ENCODE data around the gene C17orf58. TPM values are rescaled to one million over a fixed set of nuclear protein-coding genes. Genes with fewer than 3 reads are reported as not detected.

The C17orf58 gene
- total and polyA plus RNA-seq, 3 experiments from 2014 or later: 2.2 to 45.8 (median 45.7) TPM

GRCh38 chr17:67998466-67998865, 2.2 kb upstream of the C17orf58 start:
- Mint-ChIP-seq H3K36me3 (peaks cover 0 to 2% (median 0%) of the 10 kb centered on the region in 3 donors), H3K9me3 (no peaks in the 10 kb centered on the region), H3K4me3 (peak overlapping the region in 2 of 7 donors; percentile 4 to 43), H3K4me1 (peaks cover 22 to 28% (median 26%) of the 10 kb centered on the region in 3 donors), H3K27ac (peak overlapping the region in 1 of 8 donors; percentile 79), H3K27me3 (peaks cover 11 to 16% of the 10 kb centered on the region in 2 donors)
- Histone ChIP-seq H3K36me3 (ENCODE audit: insufficient read depth, low read length) (no peaks in the 10 kb centered on the region), H3K4me1 (ENCODE audit: insufficient read depth, low read length) (peaks cover 20% of the 10 kb centered on the region), H3K9me3 (ENCODE audit: low read length) (no peaks in the 10 kb centered on the region), H3K27ac (ENCODE audit: low read depth, low read length) (no peak overlapping the region), H3K27me3 (ENCODE audit: insufficient read depth, low read length, poor library complexity, severe bottlenecking) (peaks cover 5% of the 10 kb centered on the region), H3K4me3 (ENCODE audit: low read length) (no peak overlapping the region)
- CTCF ChIA-PET: interaction anchor here (1.2 kb wide), 1 partner anchor 29 kb away, joined by 3 read pairs; no protein-coding TSS in a partner anchor
- POLR2A ChIA-PET: no interaction called here
- DNase-seq: no peak

GRCh38 chr17:67995570-67996263, 552 bp downstream of the C17orf58 start:
- Histone ChIP-seq H3K4me3 (ENCODE audit: low read length) (peak overlapping the region; percentile 50), H3K27ac (ENCODE audit: low read depth, low read length) (no peak overlapping the region), H3K4me1 (ENCODE audit: insufficient read depth, low read length) (peaks cover 27% of the 10 kb centered on the region), H3K9me3 (ENCODE audit: low read length) (no peaks in the 10 kb centered on the region), H3K36me3 (ENCODE audit: insufficient read depth, low read length) (no peaks in the 10 kb centered on the region), H3K27me3 (ENCODE audit: insufficient read depth, low read length, poor library complexity, severe bottlenecking) (peaks cover 5% of the 10 kb centered on the region)
- ChIA-PET CTCF (interaction anchor here (0.8 to 4.1 kb wide), 4 partner anchors 10 to 36 kb away, joined by 4 to 28 read pairs (median 6); no protein-coding TSS in a partner anchor), POLR2A (no interaction called here)
- Mint-ChIP-seq H3K27me3 (peaks cover 13 to 16% of the 10 kb centered on the region in 2 donors), H3K9me3 (no peaks in the 10 kb centered on the region), H3K36me3 (peaks cover 0 to 7% (median 0%) of the 10 kb centered on the region in 3 donors), H3K4me1 (peaks cover 28 to 35% (median 33%) of the 10 kb centered on the region in 3 donors), H3K27ac (peak overlapping the region in 6 of 8 donors; percentile 7 to 70 (median 46)), H3K4me3 (peak overlapping the region; percentile 78 to 93 (median 85))
- DNase-seq: peak in 3 of 5 donors; percentile 10 to 25 (median 14)

GRCh38 chr17:67994817-67995569, 1.3 kb downstream of the C17orf58 start:
- H3K27me3 Mint-ChIP-seq: peaks cover 13 to 16% of the 10 kb centered on the region in 2 donors
- POLR2A ChIA-PET: interaction anchor here (0.9 to 1.7 kb wide), 3 partner anchors 25 to 40 kb away, joined by 3 to 8 read pairs (median 3); partner anchors contain the start of gene KPNA2

GRCh38 chr17:67993998-67994361, 2.3 kb downstream of the C17orf58 start:
- Histone ChIP-seq H3K4me1 (ENCODE audit: insufficient read depth, low read length) (peaks cover 27% of the 10 kb centered on the region), H3K27ac (ENCODE audit: low read depth, low read length) (peak overlapping the region; percentile 75)

More at GRCh38 chr17:67994817-67995569, 1.3 kb downstream of the C17orf58 start:
- CTCF ChIA-PET: interaction anchor here (0.8 to 4.1 kb wide), 4 partner anchors 9 to 36 kb away, joined by 4 to 28 read pairs (median 6); no protein-coding TSS in a partner anchor
- Mint-ChIP-seq H3K4me1 (peaks cover 28 to 35% (median 33%) of the 10 kb centered on the region in 3 donors), H3K4me3 (peak overlapping the region; percentile 78 to 93 (median 85)), H3K9me3 (no peaks in the 10 kb centered on the region), H3K27ac (peak overlapping the region in 3 of 8 donors; percentile 7 to 64 (median 30)), H3K36me3 (peaks cover 0 to 7% (median 0%) of the 10 kb centered on the region in 3 donors)
- DNase-seq: no peak
- H3K4me1 ChIP-seq (ENCODE audit: insufficient read depth, low read length): peaks cover 27% of the 10 kb centered on the region
- H3K27me3 ChIP-seq (ENCODE audit: insufficient read depth, low read length, poor library complexity, severe bottlenecking): peaks cover 5% of the 10 kb centered on the region
- peak overlapping the region; percentile 50 for H3K4me3 ChIP-seq (ENCODE audit: low read length)
- H3K36me3 ChIP-seq (ENCODE audit: insufficient read depth, low read length): no peaks in the 10 kb centered on the region
- H3K27ac ChIP-seq (ENCODE audit: low read depth, low read length): peak overlapping the region; percentile 10
- no peaks in the 10 kb centered on the region for H3K9me3 ChIP-seq (ENCODE audit: low read length)

GRCh38 chr17:67993153-67993997, 2.9 kb downstream of the C17orf58 start:
- H3K4me1 ChIP-seq (ENCODE audit: insufficient read depth, low read length): peaks cover 27% of the 10 kb centered on the region
- ChIA-PET POLR2A (interaction anchor here (1.7 kb wide), 1 partner anchor 26 kb away, joined by 8 read pairs; no protein-coding TSS in a partner anchor), CTCF (interaction anchor here (4.1 kb wide), 1 partner anchor 16 kb away, joined by 28 read pairs; no protein-coding TSS in a partner anchor)
- Mint-ChIP-seq H3K9me3 (no peaks in the 10 kb centered on the region), H3K27ac (peak overlapping the region; percentile 70 to 95 (median 85)), H3K4me1 (peaks cover 28 to 35% (median 33%) of the 10 kb centered on the region in 3 donors), H3K4me3 (peak overlapping the region; percentile 87 to 98 (median 96)), H3K27me3 (peaks cover 12 to 16% of the 10 kb centered on the region in 2 donors), H3K36me3 (peaks cover 0 to 7% (median 0%) of the 10 kb centered on the region in 3 donors)
- H3K4me3 ChIP-seq (ENCODE audit: low read length): peak overlapping the region; percentile 76
- H3K27me3 ChIP-seq (ENCODE audit: insufficient read depth, low read length, poor library complexity, severe bottlenecking): peaks cover 5% of the 10 kb centered on the region
- H3K27ac ChIP-seq (ENCODE audit: low read depth, low read length): peak overlapping the region; percentile 75
- H3K9me3 ChIP-seq (ENCODE audit: low read length): no peaks in the 10 kb centered on the region
- DNase-seq: peak; percentile 57 to 77 (median 73)
- H3K36me3 ChIP-seq (ENCODE audit: insufficient read depth, low read length): no peaks in the 10 kb centered on the region

More at GRCh38 chr17:67993998-67994361, 2.3 kb downstream of the C17orf58 start:
- Mint-ChIP-seq H3K36me3 (peaks cover 0 to 7% (median 0%) of the 10 kb centered on the region in 3 donors), H3K27me3 (peaks cover 13 to 16% of the 10 kb centered on the region in 2 donors), H3K27ac (peak overlapping the region in 4 of 8 donors; percentile 50 to 94 (median 64)), H3K4me1 (peaks cover 28 to 35% (median 33%) of the 10 kb centered on the region in 3 donors), H3K4me3 (peak overlapping the region; percentile 78 to 93 (median 85)), H3K9me3 (no peaks in the 10 kb centered on the region)
- CTCF ChIA-PET: interaction anchor here (4.1 kb wide), 1 partner anchor 16 kb away, joined by 28 read pairs; no protein-coding TSS in a partner anchor
- Histone ChIP-seq H3K9me3 (ENCODE audit: low read length) (no peaks in the 10 kb centered on the region), H3K4me3 (ENCODE audit: low read length) (peak overlapping the region; percentile 53), H3K27me3 (ENCODE audit: insufficient read depth, low read length, poor library complexity, severe bottlenecking) (peaks cover 5% of the 10 kb centered on the region), H3K36me3 (ENCODE audit: insufficient read depth, low read length) (no peaks in the 10 kb centered on the region)
- no peak for DNase-seq
- POLR2A ChIA-PET: interaction anchor here (0.9 to 1.7 kb wide), 3 partner anchors 26 to 41 kb away, joined by 3 to 8 read pairs (median 3); partner anchors contain the start of gene KPNA2

GRCh38 chr17:67992548-67993152, 3.6 kb downstream of the C17orf58 start:
- CTCF ChIA-PET: no interaction called here

More at GRCh38 chr17:67992548-67993152, 3.6 kb downstream of the C17orf58 start:
- POLR2A ChIA-PET: no interaction called here
- H3K27me3 ChIP-seq (ENCODE audit: insufficient read depth, low read length, poor library complexity, severe bottlenecking): peaks cover 5% of the 10 kb centered on the region
- peak overlapping the region; percentile 87 to 98 (median 96) for H3K4me3 Mint-ChIP-seq
- H3K4me1 Mint-ChIP-seq: peaks cover 28 to 35% (median 33%) of the 10 kb centered on the region in 3 donors
- H3K36me3 ChIP-seq (ENCODE audit: insufficient read depth, low read length): no peaks in the 10 kb centered on the region
- H3K27me3 Mint-ChIP-seq: peaks cover 11 to 16% of the 10 kb centered on the region in 2 donors
- H3K27ac Mint-ChIP-seq: peak overlapping the region; percentile 70 to 95 (median 85)
- H3K27ac ChIP-seq (ENCODE audit: low read depth, low read length): peak overlapping the region; percentile 31
- peak overlapping the region; percentile 76 for H3K4me3 ChIP-seq (ENCODE audit: low read length)
- H3K36me3 Mint-ChIP-seq: peaks cover 0 to 7% (median 0%) of the 10 kb centered on the region in 3 donors
- H3K9me3 ChIP-seq (ENCODE audit: low read length): no peaks in the 10 kb centered on the region
- no peak for DNase-seq
- peaks cover 27% of the 10 kb centered on the region for H3K4me1 ChIP-seq (ENCODE audit: insufficient read depth, low read length)
- H3K9me3 Mint-ChIP-seq: no peaks in the 10 kb centered on the region

Data from CD8-positive, alpha-beta memory T cell (primary cell).